IPS DF 6.9 (cell line): ENCODE data around the gene MLH3.
"Not testable (repeated sequence)": the region's sequence is repeated elsewhere in the genome, so short reads cannot be mapped to it uniquely, and the experiment has no call there.

Source experiments
- DNase-seq: peaks from one replicate; pipeline ENCODE4 v3.0.0-alpha.2; 2013; ENCODE audit warnings: low read depth, low spot score
- H3K27ac ChIP-seq: one replicate; pipeline ENCODE4 v1.5.1; 2013; ENCODE audit warnings: low read length, control low read depth
- H3K27me3 ChIP-seq: 2 replicates; pipeline ENCODE4 v1.6.1; 2013; ENCODE audit warnings: mild to moderate bottlenecking, low read length; ENCODE audit not compliant: control insufficient read depth, insufficient read depth
- H3K36me3 ChIP-seq: 2 replicates; pipeline ENCODE4 v1.6.1; 2013; ENCODE audit warnings: low read length; ENCODE audit not compliant: control insufficient read depth, insufficient read depth
- H3K4me1 ChIP-seq: 2 replicates; pipeline ENCODE4 v1.6.1; 2013; ENCODE audit warnings: low read length; ENCODE audit not compliant: control insufficient read depth, insufficient read depth
- H3K4me3 ChIP-seq: 2 replicates; pipeline ENCODE4 v1.5.1; 2013; ENCODE audit warnings: mild to moderate bottlenecking, low read length
- H3K9me3 ChIP-seq: 2 replicates; pipeline ENCODE4 v1.6.1; 2013; ENCODE audit warnings: low read length, inconsistent platforms; ENCODE audit not compliant: control insufficient read depth, insufficient read depth
- WGBS: extraction: QIAGEN DNeasy Blood & Tissue Kit; methylation state at CpG from one replicate; pipeline ENCODE4 v1.1.7; 2013; ENCODE audit warnings: mixed read lengths, missing lambda C conversion rate; ENCODE audit not compliant: insufficient read length, insufficient coverage; 5-methylcytosine and 5-hydroxymethylcytosine counted together

Gene MLH3

GRCh38 chr14:74994182-74994581 is 57.1 kb downstream of the MLH3 start:
- H3K36me3 ChIP-seq, DNase-seq, H3K9me3 ChIP-seq, H3K4me1 ChIP-seq, H3K4me3 ChIP-seq, H3K27ac ChIP-seq, H3K27me3 ChIP-seq: not testable (repeated sequence)
- no CpG with 5 or more reads among the region's 28 CpGs for WGBS

GRCh38 chr14:74988993-74989392 is 62.3 kb downstream of the MLH3 start:
- H3K9me3 ChIP-seq = no peaks in the 10 kb centered on the region
- no peak overlapping the region for H3K27ac ChIP-seq
- no peak for DNase-seq
- H3K36me3 ChIP-seq = no peaks in the 10 kb centered on the region
- H3K4me1 ChIP-seq = 0 out of 2 replicates have a peak, but pooled peaks cover 3% of the 10 kb centered on the region
- no peak overlapping the region for H3K4me3 ChIP-seq
- WGBS = no CpG with 5 or more reads among the region's 1 CpG
- no peaks in the 10 kb centered on the region for H3K27me3 ChIP-seq

- WGBS = no CpG with 5 or more reads among the region's 4 CpGs
- no peak for DNase-seq
- Histone ChIP-seq H3K9me3 (no peaks in the 10 kb centered on the region), H3K27me3 (no peaks in the 10 kb centered on the region), H3K4me1 (0 out of 2 replicates have a peak, but pooled peaks cover 3% of the 10 kb centered on the region), H3K36me3 (no peaks in the 10 kb centered on the region), H3K4me3 (no peak overlapping the region), H3K27ac (no peak overlapping the region)
Observed at GRCh38 chr14:74988131-74988530, 63.1 kb downstream of the MLH3 start.

GRCh38 chr14:74985806-74986205 is 65.5 kb downstream of the MLH3 start:
- H3K27ac ChIP-seq = no peak overlapping the region
- H3K27me3 ChIP-seq = no peaks in the 10 kb centered on the region
- peaks cover 6% of the 10 kb centered on the region; the same call in 1 of the 2 replicates for H3K4me1 ChIP-seq
- H3K36me3 ChIP-seq = no peaks in the 10 kb centered on the region
- H3K4me3 ChIP-seq = no peak overlapping the region
- no peak for DNase-seq
- no CpG with 5 or more reads among the region's 6 CpGs for WGBS
- H3K9me3 ChIP-seq = no peaks in the 10 kb centered on the region

GRCh38 chr14:74985028-74985310 is 66.3 kb downstream of the MLH3 start:
- Histone ChIP-seq H3K27ac (no peak overlapping the region), H3K4me1 (peaks cover 9% of the 10 kb centered on the region), H3K27me3 (no peaks in the 10 kb centered on the region), H3K36me3 (no peaks in the 10 kb centered on the region), H3K9me3 (no peaks in the 10 kb centered on the region), H3K4me3 (no peak overlapping the region)
- no peak for DNase-seq
- WGBS = no CpG with 5 or more reads among the region's 10 CpGs

- DNase-seq = no peak
- no peaks in the 10 kb centered on the region for H3K27me3 ChIP-seq
- H3K27ac ChIP-seq = no peak overlapping the region
- peaks cover 14% of the 10 kb centered on the region for H3K4me1 ChIP-seq
- H3K36me3 ChIP-seq = no peaks in the 10 kb centered on the region
- no peak overlapping the region for H3K4me3 ChIP-seq
- WGBS = no CpG with 5 or more reads among the region's 16 CpGs
- H3K9me3 ChIP-seq = no peaks in the 10 kb centered on the region
Observed at GRCh38 chr14:74984236-74985027, 66.8 kb downstream of the MLH3 start.

- Histone ChIP-seq H3K27ac (no peak overlapping the region), H3K36me3 (no peaks in the 10 kb centered on the region), H3K9me3 (no peaks in the 10 kb centered on the region), H3K4me3 (no peak overlapping the region), H3K27me3 (no peaks in the 10 kb centered on the region), H3K4me1 (peaks cover 17% of the 10 kb centered on the region)
- no CpG with 5 or more reads among the region's 1 CpG for WGBS
- no peak for DNase-seq
Observed at GRCh38 chr14:74983343-74983742, 67.9 kb downstream of the MLH3 start.

GRCh38 chr14:74982661-74983060 is 68.6 kb downstream of the MLH3 start:
- peaks cover 20% of the 10 kb centered on the region for H3K4me1 ChIP-seq
- no peaks in the 10 kb centered on the region for H3K27me3 ChIP-seq
- DNase-seq = no peak
- no peaks in the 10 kb centered on the region for H3K9me3 ChIP-seq
- no peak overlapping the region for H3K4me3 ChIP-seq
- WGBS = no CpG with 5 or more reads among the region's 4 CpGs
- no peaks in the 10 kb centered on the region for H3K36me3 ChIP-seq
- no peak overlapping the region for H3K27ac ChIP-seq

- Histone ChIP-seq H3K4me3 (no peak overlapping the region), H3K27ac (no peak overlapping the region), H3K9me3 (no peaks in the 10 kb centered on the region), H3K4me1 (peaks cover 20% of the 10 kb centered on the region), H3K27me3 (no peaks in the 10 kb centered on the region), H3K36me3 (no peaks in the 10 kb centered on the region)
- DNase-seq = no peak
- WGBS = no CpG with 5 or more reads among the region's 5 CpGs
Observed at GRCh38 chr14:74981833-74982232, 69.4 kb downstream of the MLH3 start.

- no peak overlapping the region for H3K27ac ChIP-seq
- no peaks in the 10 kb centered on the region for H3K27me3 ChIP-seq
- no CpG with 5 or more reads among the region's 9 CpGs for WGBS
Observed at GRCh38 chr14:74981462-74981782, 69.8 kb downstream of the MLH3 start.

GRCh38 chr14:74980731-74981461 is 70.4 kb downstream of the MLH3 start:
- no CpG with 5 or more reads among the region's 35 CpGs for WGBS
- H3K4me3 ChIP-seq = no peak overlapping the region
- H3K9me3 ChIP-seq = no peaks in the 10 kb centered on the region
- H3K36me3 ChIP-seq = no peaks in the 10 kb centered on the region
- no peak overlapping the region for H3K27ac ChIP-seq
- DNase-seq = no peak
- H3K27me3 ChIP-seq = no peaks in the 10 kb centered on the region
- H3K4me1 ChIP-seq = peaks cover 20% of the 10 kb centered on the region

More at GRCh38 chr14:74981462-74981782, 69.8 kb downstream of the MLH3 start:
- Histone ChIP-seq H3K4me1 (peaks cover 20% of the 10 kb centered on the region), H3K36me3 (no peaks in the 10 kb centered on the region), H3K9me3 (no peaks in the 10 kb centered on the region), H3K4me3 (no peak overlapping the region)
- DNase-seq = no peak
